GM19025 (cell line): ENCODE measurements around the gene MRPS31.
"Not testable (repeated sequence)": the region's sequence is repeated elsewhere in the genome, so short reads cannot be mapped to it uniquely, and the experiment has no call there.

Experiments
- ATAC-seq: cut with Tn5 transposase; IDR thresholded peaks from one replicate; pipeline ENCODE4 v1.9.1; 2021; ENCODE audit warnings: mild to moderate bottlenecking, low read depth, moderate library complexity; ENCODE audit not compliant: unreplicated experiment

MRPS31 gene

DNA sequence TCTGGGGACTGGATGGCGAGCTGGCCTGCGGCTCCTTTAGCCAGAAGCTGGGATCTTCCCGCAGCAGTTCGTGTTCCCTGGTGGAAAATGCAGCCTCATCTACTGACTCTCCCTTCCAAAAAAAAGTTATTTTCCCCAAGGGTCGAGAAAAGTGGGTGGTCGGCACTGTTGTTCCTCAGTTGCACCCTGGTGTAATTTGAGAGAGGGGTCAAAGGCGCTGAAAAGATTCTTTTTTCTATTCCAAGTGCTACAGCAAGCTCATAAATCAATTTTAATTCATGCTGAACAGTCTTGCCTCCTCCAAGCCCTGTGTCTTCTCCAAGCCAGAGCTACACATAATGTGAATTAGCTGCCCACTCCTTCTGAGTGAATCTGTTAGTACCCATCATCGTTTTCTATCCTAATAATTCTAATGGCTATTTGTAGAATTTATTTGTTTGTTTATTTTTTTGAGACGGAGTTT lies 19.2 kb upstream of the MRPS31 start:
- no peak for ATAC-seq

DNA sequence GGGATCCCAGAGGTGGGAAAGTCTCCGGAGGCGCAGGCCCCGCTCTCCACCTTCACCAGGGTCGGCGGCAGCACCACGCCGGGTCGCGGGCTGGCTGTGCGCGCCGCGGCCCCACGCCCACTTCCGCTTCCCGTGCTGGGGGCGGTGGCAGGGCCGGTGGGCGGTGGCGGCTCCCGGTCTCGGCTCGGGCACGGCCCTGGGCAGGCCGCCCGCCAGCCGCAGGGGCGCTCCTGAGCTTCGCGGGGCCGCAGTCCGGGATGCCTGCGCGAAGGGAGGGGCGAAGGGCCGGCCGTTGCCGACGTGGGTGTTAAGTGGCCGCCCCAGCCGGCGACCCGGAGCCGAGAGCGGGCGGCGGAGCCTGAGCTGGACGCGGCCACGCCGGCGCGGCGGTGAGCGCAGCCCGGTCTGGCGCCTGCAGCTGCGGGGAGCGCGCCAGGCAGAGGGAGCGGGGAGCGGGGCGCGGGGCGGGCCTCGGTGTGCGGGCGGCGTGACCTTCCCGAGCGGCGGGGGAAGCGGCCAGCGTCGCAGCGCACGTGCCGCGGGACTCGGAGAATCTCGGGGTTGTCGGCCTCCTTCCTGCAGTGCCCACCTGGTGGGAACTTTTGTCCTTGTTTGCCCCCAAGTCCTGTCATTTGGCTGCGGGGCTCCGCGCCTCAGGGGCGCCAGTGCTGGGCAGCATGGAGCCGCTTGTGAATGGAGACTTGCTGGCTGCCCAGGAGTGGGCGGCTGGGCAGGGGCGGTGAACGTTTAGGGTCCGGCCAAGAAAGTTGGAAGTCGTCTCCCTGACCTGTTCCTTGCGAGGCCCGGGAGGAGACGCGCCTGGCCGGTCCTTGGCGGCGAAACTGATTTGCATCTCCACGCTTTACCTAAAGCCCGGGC lies 18.5 kb upstream of the MRPS31 start, which contains the start of gene SLC25A15:
Gene SLC25A15 (plus strand): TSS at position 337 of the 879 bp plus-strand sequence. CDS start 3,616 bp downstream, outside the sequence.
- peak; percentile 86 for ATAC-seq

DNA sequence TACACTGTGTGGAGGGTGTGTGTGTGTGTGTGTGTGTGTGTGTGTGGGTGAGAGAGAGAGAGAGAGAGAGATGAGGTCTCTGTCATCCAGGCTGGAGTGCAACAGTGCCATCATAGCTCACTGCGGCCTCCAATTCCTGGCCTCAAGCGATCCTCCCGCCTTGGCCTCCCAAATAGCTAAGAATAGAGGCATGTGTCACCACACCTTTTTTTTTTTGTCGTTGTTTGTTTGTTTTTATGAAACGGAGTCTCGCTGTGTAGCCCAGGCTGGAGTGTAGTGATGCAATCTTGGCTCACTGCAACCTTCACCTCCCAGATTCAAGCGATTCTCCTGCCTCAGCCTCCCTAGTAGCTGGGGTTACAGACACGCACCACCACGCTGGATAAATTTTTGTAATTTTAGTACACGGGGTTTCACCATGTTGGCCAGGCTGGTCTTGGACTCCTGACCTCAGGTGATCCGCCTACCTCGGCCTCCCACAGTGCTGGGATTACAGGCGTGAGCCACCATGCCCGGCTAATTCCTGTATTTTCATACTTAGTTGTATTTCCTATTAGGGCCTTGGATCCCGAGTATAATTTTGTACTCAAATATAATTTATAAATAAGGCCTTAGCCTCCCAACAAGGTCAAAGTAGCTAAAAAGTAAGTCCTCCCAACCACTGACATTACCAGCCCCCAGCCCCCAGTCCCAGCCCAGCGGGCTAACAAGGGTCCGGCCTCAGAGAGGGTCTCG lies 17.7 kb upstream of the MRPS31 start:
- not testable (repeated sequence) for ATAC-seq

DNA sequence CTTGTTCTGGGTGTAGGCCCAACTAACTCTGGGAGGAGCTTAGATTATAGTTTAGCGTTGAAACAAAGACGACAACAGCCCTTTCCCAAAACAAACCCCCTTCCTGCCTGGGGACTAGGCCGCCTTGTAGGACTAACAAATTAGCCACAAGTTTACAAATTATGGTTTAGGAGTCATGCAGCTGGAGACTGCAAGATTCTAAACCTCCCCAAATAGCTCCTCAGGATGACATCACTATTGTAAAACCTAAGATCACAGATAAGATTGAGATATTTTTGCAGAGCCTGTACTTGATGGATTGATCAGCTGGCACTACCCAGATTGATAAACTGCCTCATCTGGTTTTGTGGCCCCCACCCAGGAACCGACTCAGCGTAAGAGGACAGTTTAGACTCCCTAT lies 16.1 kb upstream of the MRPS31 start:
- ATAC-seq: no peak

DNA sequence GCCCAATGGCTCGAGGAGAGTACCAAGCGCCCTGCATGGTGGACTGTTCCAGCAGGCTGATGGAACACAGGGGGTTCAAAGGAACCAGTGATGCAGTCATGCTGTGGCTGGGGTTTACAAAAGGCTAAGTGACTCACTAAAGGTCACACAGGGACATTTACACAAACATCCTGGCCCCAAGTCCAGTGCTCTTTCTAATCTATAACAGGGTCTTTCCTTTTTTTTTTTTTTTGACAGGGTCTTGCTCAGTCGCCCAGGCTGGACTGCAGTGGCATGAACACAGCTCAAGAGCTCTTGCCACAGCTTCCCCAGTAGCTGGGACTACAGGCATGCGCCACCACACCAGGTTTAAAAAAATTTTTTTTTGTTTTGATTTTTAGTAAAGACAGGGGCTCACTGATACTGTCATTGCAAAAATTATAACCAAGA lies 15.6 kb upstream of the MRPS31 start:
- ATAC-seq: no peak

DNA sequence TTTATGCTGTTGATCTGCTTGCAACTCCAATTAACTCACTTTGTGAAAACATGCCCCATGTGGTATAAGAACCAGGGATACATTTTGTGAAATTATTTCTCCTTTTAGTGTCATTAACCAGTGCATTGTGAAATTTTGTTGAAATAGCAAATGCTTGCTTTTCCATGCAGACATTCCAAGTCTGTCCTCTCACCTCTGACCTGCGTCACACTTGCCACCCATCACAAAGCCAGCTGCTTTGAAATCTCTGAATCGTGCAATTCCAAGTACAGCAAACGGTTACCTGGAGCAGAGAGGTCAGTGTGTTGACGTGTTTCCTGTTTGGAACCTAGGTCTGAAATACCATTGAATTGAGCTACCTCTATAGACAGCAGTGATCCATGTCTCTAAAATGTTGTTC lies 13.6 kb upstream of the MRPS31 start:
- ATAC-seq: no peak

DNA sequence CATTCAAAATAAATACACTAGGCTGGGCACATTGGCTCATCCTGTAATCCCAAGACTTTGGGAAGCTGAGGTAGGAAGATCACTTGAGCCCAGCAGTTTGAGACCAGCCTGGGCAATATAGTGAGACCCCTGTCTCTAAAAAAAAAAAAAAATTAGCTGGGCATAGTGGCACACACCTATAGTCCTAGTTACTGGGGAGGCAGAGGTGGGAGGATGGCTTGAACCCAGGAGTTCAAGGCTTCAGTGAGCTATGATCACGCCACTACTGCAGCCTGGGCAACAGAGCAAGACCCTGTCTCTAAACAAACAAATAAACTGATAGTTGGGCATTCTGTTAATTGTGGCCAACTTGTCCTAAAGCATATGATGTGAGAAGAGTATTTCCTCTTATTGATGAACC lies 12.0 kb upstream of the MRPS31 start:
- not testable (repeated sequence) for ATAC-seq

DNA sequence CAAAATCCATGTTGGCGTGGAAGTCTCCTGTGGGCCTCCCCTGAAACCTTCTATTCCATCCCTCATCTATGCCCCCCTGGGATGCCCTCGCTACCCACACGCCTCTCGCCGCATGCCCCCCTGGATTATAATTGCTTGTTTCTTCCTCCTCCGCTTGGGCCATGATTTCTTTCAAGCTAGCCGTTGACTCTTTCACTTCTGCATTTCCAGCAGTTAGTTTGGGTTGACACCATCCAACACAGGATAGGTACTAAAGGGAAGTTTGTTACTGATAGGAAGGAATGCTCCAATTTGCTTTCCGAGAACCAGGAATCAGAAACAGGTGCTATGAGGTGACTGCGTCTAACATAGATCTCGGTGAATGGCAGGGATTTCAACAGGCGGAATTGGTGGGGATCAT lies 10.7 kb upstream of the MRPS31 start:
- no peak for ATAC-seq

DNA sequence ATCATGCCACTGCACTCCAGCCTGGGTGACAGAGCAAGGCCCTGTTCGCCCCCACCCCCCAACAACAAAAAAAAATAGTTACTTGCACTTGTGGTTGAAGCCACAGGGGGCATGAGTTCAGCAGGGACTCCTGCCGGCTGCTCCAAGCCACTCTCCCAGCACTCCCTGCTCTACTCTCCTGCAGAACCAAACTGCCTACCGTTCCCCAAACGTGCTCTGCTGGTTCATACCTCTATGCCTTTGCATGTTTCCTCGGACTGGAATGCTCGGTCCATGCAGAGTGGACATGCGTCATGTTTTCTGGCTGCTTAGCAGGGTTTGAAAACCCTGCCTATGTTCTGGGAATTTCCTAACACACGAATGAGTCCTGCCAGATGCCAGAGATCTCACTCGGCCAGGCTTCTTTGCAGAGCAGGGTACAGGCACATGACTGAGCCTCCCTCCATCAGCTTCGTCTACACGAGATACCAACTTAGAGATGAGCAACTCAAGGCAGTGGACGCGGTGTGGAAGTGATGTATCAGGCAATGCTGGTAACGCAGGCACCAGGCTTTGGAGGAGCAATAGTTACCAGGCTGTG lies 9.9 kb upstream of the MRPS31 start:
- ATAC-seq: no peak

DNA sequence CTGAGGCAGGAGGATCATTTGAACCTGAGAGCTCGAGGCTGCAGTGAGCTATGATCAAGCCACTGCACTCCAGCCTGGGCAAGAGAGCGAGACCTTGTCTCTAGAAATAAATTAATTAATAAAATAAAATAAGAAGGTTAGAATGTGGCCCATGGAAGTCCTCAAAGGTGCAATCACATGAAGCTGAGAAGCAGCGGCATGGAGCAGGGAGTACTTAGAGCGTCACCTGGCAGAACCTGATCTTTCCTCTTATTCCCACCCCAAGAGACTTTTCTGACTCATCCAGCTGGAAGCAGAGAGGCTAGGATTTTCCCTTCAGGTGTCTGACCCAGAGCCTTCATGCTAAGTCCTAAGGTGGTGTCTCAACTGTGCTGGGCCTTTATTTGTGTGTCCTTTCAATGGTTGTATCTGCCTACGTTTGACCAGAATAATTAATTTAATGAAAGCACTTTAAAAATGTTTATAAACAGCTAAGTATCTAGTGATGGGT lies 8.9 kb upstream of the MRPS31 start:
- no peak for ATAC-seq

DNA sequence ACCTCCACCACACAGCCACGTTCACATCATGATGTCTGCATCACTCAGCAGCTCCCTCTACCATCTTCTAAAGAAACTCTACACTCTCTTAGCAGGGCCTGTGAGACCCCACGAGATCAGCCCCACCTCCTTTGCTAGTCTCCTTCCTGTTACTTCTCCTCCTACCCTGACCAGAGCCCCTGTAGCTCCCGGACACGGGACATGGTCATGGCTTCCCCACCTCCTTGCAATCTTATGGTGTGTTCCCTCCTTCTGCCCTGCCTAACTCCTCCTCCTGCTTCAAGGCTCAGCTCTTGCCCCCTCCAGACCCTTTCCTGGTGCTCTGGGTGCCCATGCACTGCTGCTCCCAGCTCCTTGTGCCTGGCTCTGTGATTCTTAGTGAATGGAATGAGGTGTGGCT lies 8.1 kb upstream of the MRPS31 start:
- no peak for ATAC-seq

DNA sequence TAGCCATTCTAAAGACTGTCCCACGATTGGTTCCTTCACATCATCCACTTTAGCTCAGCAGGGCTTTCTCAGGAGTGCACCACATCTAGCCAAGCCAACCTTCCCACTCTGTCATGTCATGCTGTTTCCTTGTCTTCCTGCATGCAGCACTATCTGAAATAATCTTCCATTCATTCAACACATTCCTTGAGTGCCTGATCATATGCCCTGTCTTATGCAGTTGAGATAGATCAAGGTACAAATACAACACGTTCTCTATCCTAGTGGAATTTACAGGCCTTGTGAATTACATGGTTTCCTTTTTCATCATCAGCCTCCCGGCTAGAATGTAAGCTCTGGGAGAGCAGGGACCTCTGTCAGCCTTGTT lies 6.8 kb upstream of the MRPS31 start:
- no peak for ATAC-seq

DNA sequence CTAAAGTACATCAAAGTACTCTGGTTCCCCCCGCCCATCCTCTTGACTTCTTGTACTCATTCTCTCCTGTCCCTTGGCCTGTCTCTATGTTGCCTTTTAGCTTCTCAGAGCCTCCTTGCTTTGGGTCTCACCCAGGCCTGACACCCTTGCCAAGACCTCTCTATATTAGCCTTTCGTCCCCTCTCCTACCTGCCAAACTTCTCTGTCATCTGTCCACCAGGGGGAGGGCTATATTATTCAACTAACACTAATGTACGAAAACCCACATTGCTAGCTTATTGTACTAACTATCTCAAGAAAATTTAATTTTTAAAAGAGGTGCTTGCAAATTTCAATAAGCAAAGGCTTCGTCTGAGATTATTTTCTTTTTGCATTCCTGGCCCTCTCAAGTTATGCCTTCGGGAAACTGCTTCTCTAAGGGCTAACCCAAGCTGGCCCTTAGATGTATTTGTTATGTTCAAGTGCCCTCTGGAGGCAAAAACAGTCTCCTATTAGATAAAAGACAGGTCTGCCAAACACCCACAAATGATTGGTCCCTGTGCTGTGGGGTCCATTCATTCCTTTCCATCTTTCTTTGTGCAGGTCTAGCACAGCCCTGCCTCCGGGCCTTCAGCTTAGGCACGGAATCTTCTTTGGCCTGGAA lies 6.3 kb upstream of the MRPS31 start:
- peak; percentile 76 for ATAC-seq

DNA sequence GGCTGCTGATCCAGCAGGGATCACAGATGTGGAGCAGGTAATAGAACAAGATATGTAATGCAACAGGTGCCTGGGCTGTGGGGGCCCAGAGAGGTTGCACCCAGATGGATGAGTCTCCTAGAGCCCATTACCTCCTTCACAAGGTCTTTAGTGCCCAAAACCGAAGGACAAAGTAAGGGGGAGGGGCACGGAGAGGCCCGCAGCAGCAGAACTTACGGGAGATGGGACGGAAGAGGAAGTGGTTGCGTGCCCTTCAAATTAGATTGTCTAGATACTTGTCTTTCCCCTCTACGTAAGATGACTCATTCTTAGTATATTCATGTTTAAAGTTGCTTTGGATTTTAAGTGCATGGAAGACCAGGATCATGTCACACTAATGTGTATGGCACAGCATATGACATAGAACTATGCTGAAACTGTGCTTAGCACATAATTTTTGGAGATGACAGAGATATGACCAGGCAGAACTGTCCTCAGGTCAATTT lies 5.7 kb upstream of the MRPS31 start:
- peak; percentile 39 for ATAC-seq

DNA sequence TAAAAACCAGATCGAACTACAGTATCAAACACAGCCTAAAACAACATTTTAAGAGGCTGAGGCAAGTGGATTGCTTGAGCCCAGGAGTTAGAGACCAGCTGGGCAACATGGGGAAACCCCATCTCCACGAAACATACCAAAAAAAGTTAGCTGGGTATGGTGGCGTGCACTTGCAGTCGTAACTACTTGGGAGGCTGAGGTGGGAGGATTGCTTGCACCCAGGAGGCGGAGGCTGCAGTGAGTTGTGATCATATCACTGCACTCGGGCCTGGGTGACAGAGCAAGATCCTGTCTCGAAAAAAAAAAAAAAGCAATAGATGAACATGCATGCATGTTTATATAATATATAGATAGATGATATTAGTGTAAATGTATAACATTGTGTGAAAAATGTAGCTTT lies 5.2 kb upstream of the MRPS31 start:
- no peak for ATAC-seq

DNA sequence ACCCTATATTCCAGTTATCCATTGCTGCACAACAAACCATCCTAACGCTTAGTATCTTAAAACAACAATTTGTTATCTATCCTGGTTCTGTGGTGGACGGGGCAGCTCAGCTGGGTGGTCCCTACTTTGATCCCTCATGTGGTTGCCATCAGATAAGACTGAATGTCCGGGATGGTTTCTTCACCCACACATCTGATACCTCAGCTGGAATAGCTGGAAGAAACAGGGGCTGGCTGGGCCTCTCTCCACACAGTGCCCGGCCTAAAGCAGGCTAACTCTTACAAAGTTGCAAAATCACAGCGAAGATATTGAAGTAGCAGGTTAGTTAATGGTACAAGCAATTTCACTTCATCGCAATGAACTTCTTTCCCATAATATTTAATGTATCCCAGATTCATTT lies 3.7 kb upstream of the MRPS31 start:
- ATAC-seq: no peak

DNA sequence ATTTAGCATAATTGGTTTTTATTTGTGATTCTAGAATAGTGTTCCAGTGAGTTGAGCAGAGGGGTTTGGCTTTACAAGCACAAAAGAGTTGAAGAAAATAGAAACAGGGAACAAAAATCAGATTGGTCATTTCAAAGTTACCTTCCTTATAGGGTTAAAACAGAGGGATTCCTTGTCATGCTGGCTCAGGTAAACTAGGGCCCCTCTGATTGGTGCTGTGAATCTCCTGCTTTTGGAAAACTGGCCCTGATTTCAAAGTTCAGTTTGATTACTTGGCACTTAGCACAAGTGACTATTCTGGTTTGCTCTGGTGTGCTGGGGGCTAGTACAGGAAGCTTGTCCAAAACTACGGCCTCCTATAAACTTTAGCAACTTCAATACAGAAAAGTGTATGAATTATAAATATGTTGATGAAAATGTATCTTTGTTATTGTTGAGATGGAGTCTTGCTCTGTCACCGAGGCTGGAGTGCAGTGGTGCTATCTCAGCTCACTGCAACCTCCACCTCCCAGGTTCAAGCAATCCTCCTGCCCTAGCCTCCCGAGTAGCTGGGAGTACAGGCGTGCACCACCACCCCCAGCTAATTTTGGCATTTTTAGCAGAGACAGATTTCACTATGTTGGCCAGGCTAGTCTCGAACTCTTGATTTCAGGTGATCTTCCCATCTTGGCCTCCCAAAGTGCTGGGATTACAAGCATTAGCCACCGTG lies 1.9 kb upstream of the MRPS31 start:
- no peak for ATAC-seq

DNA sequence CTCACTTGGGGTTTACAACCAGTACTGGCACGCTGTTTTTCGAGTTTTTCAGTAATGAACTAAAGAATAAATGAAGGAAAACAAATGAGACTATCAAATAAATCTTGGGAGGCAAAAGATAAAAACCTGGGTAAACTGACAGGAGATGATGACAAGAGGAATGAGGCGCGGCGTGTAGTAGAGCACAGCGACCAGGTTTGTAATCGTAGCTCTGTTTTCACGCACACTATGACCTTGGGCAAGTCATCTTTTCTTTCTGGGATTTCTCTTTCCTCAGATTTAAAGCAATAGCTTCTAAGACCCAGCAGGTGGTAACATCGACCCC lies 419 bp downstream of the MRPS31 start:
- no peak for ATAC-seq

DNA sequence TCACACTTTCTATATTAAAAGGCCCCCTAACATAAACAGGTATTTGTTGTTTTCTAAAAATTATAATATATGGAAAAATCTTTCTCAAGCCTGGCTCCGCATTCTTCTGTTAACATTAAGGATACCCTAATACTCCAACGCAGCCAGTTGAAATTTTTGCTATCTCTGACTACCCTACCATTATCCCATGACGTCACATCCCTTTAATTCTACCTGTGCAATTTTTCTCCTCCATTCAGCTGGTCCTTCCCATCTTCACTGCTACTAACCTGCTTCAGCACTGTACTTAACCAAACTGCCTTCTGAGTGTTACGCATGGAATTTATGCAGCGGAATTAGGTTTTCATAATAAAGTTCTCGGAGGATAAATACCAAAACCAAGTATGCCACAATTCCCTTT lies 1.0 kb downstream of the MRPS31 start:
- no peak for ATAC-seq

DNA sequence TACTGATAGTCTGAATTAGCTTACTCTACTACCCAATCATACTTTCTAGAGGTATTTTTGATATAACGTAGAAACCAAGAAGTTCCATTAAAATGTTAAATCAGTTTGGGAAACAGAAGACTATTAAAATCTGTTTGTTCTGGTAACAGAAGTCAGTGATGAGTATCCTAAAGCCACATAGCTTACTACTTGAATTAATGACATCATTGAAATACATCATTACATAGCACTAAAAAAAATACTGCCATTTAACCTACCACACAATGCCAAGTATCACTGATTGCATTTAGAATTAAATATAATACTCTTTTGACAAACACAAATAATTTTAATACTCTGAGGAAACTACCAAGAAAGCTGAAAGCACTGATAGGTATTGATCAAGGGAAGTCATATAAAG lies 5.4 kb downstream of the MRPS31 start:
- no peak for ATAC-seq
